ENCODE results near the gene EXTL1.

The EXTL1 gene

GRCh38 chr1:26075421-26076144 lies 54.0 kb downstream of the EXTL1 start:
- DNase-seq = no peak

GRCh38 chr1:26077524-26077923 lies 55.9 kb downstream of the EXTL1 start:
- no peak for DNase-seq

- no peak for DNase-seq
Measured at GRCh38 chr1:26078286-26079177, 57.0 kb downstream of the EXTL1 start.

GRCh38 chr1:26079178-26079563 lies 57.6 kb downstream of the EXTL1 start:
- DNase-seq = no peak

- no peak for DNase-seq
Measured at GRCh38 chr1:26079960-26080814, 58.6 kb downstream of the EXTL1 start.

GRCh38 chr1:26081267-26082019 lies 59.9 kb downstream of the EXTL1 start:
- no peak for DNase-seq

GRCh38 chr1:26082020-26082350 lies 60.4 kb downstream of the EXTL1 start:
- no peak for DNase-seq

- no peak for DNase-seq
Measured at GRCh38 chr1:26083208-26083607, 61.6 kb downstream of the EXTL1 start.

GRCh38 chr1:26084091-26084561 lies 62.6 kb downstream of the EXTL1 start:
- DNase-seq = no peak

- no peak for DNase-seq
Measured at GRCh38 chr1:26084844-26085243, 63.3 kb downstream of the EXTL1 start.

Data from NCI-H1092 (cell line).